ENCODE data around the gene RPL19.

Gene RPL19

DNA sequence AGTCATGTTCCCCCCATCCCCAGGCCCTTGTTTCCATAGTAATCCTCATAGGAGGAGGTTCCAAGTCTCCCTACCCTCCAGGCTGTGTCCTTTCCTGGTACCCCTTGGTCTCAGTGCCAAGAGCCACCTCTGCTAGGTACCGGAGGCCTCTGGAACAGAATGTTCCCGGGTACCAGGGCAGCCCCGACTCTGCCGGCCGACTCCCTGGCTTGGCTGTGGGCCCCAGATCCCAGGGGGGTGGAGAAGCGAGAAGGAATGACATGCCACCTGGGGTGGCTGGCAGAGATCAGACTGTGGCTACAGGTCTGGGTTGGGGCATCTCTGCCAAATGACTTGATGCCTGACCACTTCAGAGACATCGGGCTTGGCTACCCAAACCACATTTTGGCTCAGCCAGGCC, 22.1 kb downstream of the RPL19 start:
- no peak for DNase-seq
- intact Hi-C loops (cut with DNase I): no loop called here

GRCh38 chr17:39222866-39223834, 23.1 kb downstream of the RPL19 start:
- intact Hi-C loops (cut with DNase I): no loop called here
- DNase-seq: no peak

- intact Hi-C loops (cut with DNase I): no loop called here
- DNase-seq: no peak
Observed at GRCh38 chr17:39223907-39224777, 24.1 kb downstream of the RPL19 start.

DNA sequence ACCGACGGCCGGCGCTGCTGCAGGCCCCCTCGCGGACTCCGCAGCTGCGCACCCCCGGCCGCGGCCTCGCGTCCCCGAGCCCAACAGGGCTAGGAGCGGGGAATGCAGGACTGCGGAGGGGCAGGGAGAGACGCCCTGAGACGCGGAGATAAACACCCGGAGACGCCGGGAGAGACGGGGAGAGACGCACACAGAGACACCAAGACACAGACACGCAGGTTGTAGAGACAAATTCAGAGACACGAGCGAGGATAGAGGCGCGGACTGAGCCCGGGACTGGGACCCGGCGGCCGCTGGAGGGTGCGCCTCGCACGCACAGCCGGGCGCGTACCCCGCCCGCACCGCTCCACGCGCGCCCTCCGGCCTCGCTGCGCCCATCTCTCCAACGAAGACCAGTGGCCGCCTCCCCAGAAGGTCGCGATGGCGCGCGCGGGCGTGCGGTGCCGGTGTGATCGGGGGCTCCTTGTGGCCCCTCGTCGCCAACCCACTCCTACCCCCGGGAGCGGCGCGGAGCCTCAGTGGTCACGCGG, 24.8 kb downstream of the RPL19 start:
- DNase-seq: peak in 1 of 10 donors; percentile 84
- intact Hi-C loops (cut with DNase I): no loop called here

DNA sequence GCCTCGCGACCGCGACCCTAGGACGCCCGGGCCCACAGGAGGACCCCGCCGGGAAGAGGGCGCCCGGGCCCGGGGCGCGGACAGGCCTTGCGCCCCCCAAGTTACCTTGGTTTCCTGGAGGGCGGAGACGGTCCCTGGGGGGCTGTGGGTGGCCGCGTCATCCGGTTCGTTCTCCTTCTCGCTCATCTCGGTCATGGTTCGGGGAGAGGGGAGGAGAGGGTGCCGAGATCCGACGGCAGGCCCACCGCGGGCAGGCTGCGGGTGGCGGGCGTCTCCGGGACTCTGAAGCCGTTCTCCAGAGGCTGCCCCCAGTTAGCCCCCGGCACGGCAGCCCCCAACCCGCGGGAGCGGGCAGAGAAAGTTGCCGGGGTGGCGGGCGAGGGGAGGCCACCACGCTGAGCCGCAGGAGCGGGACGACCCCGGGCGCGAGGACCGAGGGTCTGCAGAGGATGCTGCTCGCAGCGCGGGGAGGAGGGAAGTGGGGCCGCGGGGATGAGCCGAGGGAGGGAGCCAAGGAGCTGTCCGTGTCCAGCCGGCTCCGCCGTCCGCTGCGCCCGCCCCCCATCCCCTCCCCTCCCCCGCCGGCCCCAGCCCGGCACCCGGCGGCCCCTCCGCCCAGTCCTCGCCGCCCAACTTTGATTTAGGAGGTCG, 25.4 kb downstream of the RPL19 start, which contains the start of gene STAC2:
TSS of gene STAC2 (minus strand) at position 638 of the 651 bp plus-strand sequence. CDS start at position 195, 443 bp downstream.
- no peak for DNase-seq
- intact Hi-C loops (cut with DNase I): no loop called here

DNA sequence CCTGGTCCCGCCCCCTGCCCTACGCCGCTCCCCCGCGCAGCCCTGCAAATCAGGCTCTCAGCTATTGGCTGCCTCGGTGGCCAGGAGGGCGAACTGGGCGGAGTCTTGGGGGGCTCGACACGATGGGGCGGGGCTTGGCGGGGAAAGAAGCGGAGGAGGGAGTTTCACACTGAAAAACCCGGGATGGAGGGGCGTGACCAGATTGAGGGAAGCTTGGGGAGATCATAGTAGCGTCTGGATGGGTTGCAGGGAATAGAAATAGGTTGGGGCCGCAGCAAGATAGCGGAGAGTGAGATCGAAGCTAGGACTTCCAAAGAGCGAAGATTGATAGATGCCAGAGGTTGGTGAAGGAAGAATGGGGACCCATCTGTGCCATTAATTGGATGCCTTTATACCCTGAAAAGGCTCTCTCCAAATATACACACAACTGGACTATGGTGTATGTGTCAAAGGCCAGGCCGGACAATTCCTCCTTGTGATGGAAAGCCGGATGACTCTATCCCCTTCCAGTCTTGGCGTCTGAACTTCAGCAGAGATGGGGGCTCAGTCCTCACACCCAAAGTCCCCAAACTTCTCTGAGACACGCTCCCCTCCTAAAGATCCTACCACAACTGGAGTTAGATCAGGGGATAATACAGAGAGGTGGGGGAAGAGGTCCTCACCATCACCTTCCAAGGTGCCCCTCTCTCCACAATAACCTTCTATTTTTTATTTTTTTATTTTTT, 26.0 kb downstream of the RPL19 start:
- DNase-seq: peak in 9 of 10 donors; percentile 38 to 97 (median 81)
- intact Hi-C loops (cut with DNase I): no loop called here

- intact Hi-C loops (cut with DNase I): no loop called here
- peak in 2 of 10 donors; percentile 2 to 8 for DNase-seq
Observed at GRCh38 chr17:39227364-39227919, 27.4 kb downstream of the RPL19 start.

DNA sequence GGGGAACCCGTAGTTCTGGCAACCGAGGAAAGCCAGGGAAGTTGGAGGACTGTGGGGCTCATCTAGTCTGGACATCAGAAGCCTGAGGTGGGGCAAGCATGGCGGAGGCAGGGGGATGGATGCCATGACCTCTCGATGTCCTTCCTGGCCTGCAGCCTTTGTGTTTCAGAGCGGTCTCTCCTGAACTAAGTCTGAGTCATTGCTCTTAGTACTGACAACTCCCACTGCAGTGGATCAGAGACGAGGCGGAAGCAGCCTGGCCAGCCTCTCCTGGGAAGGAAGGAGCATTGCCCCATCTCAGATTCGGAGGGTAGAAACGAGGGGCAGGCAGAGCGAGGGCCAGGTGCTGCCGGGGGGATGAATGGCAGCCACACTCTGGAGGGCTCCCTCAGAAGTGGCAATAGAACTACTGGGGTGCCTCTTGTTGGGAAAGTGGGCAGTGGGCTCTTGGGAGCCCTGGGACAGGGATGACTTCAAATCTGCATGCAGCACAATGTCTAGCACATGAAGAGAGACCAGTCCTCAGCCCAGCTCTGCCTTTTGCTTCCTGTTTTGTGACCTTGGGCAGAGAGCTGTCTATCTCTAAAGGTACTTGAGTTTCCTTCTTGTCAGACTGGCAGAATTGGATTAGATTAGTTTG, 29.3 kb downstream of the RPL19 start:
- DNase-seq: peak in 3 of 10 donors; percentile 60 to 82 (median 69)
- intact Hi-C loops (cut with DNase I): no loop called here

- intact Hi-C loops (cut with DNase I): no loop called here
- DNase-seq: peak in 3 of 10 donors; percentile 8 to 57 (median 39)
Observed at GRCh38 chr17:39230361-39230760, 30.3 kb downstream of the RPL19 start.

- intact Hi-C loops (cut with DNase I): no loop called here
- peak in 3 of 10 donors; percentile 62 to 70 (median 66) for DNase-seq
Observed at GRCh38 chr17:39231091-39231561, 31.0 kb downstream of the RPL19 start.

- peak in 7 of 10 donors; percentile 37 to 93 (median 58) for DNase-seq
- intact Hi-C loops (cut with DNase I): loop anchor here (2.0 kb wide), 1 partner anchor 249 kb away; no protein-coding TSS in a partner anchor
Observed at GRCh38 chr17:39231591-39232551, 31.8 kb downstream of the RPL19 start.

DNA sequence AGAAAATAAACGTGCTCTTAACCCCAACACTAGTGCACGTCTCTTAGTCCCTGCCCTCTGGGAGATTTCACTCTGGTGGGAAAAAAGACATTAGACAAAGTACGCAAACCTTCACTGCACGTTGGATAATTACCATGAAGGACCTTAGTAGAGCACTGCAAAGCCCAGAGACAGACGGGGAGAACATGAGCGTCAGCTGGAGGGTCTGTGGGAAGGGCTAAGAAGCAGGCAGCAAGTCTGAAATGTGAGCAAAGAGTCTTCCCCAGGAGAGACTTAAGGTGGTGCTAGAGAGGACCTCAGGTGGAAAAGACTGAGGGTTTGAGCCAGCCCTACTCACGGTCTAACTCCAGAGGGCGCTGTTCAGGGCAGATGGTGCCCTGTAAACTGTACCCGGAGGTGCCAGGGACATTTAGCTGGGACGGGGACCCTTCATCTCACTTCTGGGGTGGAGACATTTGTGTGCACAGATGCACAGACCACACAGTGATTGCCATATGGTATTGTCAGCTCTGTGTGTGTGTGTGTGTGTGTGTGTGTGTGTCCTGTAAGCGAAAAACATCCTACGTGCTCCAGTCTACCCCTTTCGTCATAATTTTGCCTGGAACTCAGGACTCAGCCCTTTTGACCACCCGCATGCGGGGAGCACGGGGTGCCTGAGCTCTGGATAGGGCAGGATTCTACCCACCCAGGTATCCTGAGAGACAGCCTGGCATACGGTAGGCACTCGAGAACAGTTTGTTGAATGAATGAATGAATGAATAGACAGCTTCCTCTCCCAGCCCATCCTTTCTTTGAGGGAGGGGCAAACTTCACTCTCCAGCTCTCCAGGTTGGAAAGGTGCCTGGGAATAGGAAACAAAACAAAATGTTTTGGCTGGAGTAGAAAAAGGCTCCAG, 35.7 kb downstream of the RPL19 start:
- intact Hi-C loops (cut with DNase I): no loop called here
- DNase-seq: peak in 4 of 10 donors; percentile 29 to 87 (median 66)

GRCh38 chr17:39236450-39236927, 36.4 kb downstream of the RPL19 start:
- intact Hi-C loops (cut with DNase I): no loop called here
- DNase-seq: peak in 2 of 10 donors; percentile 33 to 36

GRCh38 chr17:39236981-39237441, 36.9 kb downstream of the RPL19 start:
- intact Hi-C loops (cut with DNase I): no loop called here
- DNase-seq: peak in 1 of 10 donors; percentile 44

- DNase-seq: peak in 1 of 10 donors; percentile 30
- intact Hi-C loops (cut with DNase I): no loop called here
Observed at GRCh38 chr17:39237586-39237985, 37.5 kb downstream of the RPL19 start.
